ENCODE data around the gene GALNT9. TPM values are rescaled to one million over a fixed set of nuclear protein-coding genes. Genes with fewer than 3 reads are reported as not detected.
"Not testable (repeated sequence)": the region's sequence is repeated elsewhere in the genome, so short reads cannot be mapped to it uniquely, and the experiment has no call there.

GALNT9 gene
- total RNA-seq, 1 donor from 2014 or later = 0.08 TPM

DNA sequence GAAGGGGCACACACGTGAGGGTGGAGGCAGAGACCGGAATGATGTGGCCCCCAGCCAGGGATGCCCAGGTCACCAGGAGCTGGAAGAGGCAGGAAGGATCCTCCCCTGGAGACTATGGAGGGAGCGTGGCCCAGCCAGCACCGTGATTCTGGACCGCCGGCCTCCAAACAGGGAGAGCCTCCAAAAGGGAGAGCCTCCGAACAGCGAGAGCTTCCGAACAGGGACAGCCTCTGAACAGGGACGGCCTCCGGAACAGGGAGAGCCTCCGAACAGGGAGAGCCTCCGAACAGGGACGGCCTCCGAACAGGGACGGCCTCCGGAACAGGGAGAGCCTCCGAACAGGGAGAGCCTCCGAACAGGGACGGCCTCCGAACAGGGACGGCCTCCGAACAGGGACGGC, 33.8 kb downstream of the GALNT9 start:
- not testable (repeated sequence) for DNase-seq (ENCODE audit: low read depth)

DNA sequence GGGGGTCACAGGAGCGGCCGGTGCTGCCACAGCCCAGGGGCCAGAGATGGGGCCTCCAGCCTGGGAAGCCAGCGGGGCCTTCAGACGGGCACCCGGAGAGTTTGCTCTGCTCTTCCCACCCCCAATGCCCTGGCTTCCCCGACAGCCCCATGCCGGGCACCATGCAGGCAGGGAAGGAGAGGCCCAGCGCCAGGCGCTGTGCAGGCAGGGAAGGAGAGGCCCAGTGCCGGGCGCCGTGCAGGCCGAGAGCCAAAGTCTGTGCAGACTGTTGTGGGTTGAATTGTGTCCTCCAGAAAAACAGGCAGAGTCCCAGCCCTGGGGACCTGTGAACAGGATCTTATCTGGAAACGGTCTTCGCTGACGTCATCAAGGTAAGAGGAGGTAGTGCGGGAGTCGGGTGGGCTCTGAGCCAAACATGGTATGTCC, 34.3 kb downstream of the GALNT9 start:
- no peak for DNase-seq (ENCODE audit: low read depth)

DNA sequence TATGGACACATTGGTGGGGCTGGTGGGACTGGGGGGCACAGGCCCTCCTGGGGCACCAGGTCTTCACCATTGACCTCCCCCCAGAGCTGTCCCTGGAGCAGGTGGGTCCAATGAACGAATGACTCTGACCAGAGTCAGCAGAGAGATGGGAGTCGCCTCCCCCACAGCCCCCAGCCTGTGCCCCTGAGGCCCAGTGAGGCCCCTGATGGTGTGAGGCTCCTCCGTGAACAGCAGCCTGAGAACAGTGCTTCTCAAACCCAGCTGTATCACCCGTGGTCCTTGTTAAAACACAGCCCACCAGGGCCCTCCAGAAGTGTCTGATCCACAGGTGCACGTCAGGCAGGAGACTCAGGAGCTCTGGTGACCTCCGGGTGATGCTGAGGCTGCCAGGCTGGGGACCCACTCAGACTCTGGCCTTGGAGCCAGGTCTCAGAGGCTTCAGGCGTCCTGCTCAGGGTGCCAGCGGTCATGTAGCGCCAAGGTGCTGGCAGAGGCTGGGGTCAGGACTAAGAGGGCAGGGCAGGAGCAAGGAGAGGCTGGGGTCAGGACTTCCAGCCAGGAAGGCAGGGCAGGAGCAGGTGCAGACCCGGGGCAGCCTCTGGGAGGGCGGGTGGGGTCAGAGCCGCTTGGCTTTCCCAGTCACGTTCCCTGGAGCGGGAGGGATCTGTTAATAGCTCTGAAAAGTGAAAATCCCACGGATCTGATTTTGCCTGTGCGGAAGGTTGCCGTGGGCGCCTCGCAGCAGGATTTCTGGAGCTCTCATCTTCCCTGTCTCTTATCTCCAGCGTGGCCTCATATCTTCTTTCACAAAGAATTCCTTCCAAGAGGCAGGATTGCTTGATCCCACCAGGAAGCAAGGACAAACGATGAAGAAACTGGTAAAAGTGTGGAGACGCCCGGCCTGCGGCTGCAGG, 35.0 kb downstream of the GALNT9 start:
- DNase-seq (ENCODE audit: low read depth) = no peak

GRCh38 chr12:132292328-132293319, 36.8 kb downstream of the GALNT9 start:
- no peak for DNase-seq (ENCODE audit: low read depth)

GRCh38 chr12:132291402-132292175, 37.8 kb downstream of the GALNT9 start:
- no peak for DNase-seq (ENCODE audit: low read depth)

DNA sequence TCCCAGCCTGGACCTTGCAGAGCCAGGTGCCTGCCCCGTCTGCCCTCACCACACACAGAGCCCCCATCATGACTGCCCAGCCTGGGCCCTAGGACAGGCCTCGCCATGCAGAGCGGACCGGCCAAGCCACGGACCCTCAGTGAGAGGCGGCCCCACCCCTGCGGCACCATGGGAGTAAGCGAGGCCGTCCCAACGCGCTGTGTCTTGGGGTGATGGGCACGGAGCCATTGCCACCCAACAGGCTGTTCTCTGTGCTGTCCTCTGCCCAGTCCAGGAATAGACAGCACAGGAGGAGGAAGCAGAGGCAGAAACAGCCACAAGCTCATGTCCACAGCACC, 39.2 kb downstream of the GALNT9 start:
- no peak for DNase-seq (ENCODE audit: low read depth)

DNA sequence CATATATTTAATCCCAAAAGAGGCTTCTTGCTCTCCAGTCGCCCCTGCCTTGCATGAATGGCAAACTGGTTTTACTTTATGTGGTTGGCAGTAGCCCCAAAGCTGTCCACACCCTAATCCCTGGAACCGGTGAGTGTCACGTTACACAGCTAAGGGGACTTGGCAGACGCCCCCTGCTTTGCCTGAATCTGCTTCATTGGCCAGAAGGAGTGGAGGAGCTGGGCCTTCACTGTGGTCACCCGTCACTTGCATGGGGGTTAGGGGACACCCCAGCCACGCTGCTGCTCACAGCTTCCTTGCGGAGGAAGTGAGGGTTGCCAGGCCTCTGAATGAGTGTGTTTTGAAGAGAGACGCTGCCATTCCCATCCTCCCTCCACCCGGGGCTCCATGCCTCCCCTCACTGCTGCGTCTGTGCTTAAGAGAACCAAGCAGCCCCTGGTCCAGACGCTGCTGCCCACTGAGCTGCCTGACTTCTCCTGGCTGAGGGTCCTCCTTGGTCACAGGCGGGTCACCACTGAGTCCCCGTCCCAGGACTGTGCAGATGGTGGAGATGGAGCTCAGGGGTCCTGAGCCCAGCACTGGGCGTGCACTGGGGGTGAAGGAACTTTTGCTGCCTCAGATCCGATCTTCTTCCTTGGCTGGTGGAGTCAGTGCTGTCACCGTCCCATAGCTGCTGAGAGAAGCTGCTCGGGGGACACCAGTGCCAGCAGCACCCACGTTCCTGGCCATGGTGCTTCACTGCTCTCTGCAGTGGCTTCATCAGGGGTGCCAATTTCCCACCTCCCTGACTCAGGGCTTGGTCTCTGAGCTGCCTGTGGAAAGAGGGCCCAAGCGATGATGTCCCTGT, 39.8 kb downstream of the GALNT9 start:
- DNase-seq (ENCODE audit: low read depth) = no peak

GRCh38 chr12:132288516-132289215, 40.7 kb downstream of the GALNT9 start:
- no peak for DNase-seq (ENCODE audit: low read depth)

DNA sequence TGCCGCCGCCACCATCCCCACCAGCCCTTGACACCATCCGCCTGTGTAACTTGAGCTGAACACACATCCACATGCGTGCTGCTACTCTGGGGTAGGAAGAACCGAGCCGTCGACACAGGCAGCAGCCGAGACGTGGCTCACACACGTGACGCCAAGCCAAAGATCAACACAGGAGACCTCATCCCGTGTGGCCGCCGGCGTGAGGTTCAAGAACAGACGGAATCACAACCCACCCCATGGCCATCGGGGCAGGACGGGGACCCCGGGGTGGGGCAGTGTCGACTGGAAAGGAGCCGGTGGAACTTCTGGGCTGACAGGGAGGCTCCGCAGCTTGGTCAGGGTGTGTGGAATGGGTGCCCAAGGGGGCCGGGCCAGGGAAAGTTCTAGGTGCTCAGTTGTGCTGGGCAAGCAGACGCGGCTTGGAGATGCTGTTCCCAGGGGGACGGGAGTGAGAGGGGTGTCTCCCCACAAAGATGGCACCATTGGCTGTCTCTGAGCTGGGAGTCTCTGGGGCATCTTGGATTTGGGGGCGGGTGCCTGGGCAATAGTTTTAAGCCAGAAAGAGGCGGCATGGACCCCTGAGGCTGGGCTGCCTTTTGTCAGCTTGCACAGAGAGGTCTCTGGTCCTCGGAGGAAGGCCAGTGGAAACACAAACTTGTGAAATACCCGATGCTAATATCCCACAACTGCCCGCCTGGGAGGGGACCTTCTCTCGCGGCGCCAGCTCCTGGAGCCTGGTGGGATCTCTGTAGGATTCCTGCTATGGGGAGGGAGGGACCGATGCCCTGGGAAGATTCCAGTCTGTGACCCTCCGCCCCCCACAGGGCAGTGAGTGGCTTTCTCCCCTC, 41.8 kb downstream of the GALNT9 start:
- no peak for DNase-seq (ENCODE audit: low read depth)

- DNase-seq (ENCODE audit: low read depth) = no peak
These were observed 42.5 kb downstream of the GALNT9 start for GRCh38 chr12:132286912-132287311.

DNA sequence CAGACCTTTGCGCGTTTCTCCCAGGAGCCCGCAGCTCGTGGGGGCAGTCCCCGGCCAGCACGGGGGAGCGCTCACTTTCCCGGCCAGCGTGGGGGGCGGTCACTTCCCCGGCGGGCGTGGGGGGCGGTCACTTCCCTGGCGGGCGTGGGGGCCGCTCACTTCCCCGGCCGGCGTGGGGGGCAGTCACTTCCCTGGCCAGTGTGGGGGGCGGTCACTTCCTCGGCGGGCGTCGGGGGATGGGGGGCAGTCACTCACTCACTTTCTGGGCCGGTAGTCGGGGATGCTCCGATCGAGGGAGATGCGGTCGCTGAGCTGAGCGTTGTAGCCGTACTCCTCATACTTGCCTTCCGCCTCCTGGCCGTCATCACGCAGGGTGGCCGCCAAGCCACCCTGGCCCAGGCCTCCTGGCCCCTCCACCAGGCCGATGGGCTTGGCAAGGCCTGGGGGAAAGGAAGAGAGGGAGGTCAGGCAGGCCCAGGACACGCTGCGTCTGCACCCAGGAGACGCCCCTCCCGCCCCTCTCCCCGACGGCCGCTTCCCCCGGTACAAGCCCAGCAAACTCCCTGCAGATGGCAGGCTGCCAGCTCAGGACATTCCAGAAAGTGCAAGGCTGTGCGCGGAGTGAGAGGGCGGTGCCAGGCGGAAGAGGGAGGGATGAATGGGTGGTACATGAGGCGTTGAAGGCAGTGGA, 43.3 kb downstream of the GALNT9 start:
- no peak for DNase-seq (ENCODE audit: low read depth)

- no peak for DNase-seq (ENCODE audit: low read depth)
These were observed 44.3 kb downstream of the GALNT9 start for GRCh38 chr12:132284827-132285741.

- DNase-seq (ENCODE audit: low read depth) = no peak
These were observed 45.1 kb downstream of the GALNT9 start for GRCh38 chr12:132284071-132284826.

DNA sequence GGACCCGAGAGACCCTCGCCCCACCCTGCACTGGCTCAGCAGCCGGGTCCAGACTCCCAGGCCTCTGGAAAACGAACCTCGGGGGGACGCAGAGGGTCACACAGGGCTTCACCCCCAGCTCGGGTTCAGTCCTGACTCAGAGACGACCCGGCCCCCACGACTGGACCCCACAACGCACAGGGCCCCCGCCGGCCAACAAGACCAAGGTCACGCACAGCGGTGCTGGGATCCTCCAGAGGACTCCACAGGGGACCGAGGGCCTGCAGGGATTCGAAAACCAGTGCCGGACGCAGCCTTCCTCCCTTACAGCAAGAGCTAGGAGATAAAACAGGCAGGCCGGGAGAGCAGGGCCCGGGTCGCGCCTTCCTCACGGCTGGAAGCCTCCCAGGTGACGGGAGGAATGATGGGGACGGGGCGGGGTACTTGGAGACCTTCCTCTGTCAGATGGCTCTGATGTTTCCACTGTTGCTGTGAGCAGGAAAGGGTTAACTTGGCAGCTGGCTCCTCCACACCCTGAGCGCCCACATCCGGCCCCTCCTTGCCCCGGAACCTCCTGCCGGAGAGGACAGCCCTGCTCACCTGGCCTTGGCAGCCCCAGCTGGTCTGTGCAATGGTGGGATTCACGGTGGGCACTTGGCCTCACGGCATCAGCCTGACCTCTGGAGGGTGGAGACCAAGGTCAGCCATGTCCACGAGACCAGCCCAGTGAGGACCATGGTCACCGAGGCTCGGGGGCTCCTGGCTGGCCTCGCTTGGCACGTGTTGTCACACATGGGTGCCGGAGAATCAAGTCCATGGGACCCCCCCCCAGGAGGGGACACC, 46.2 kb downstream of the GALNT9 start:
- no peak for DNase-seq (ENCODE audit: low read depth)
